Myocyte (in vitro differentiated cells): Measurements from ENCODE around the gene ALX4. TPM values are rescaled to one million over a fixed set of nuclear protein-coding genes. Genes with fewer than 3 reads are reported as not detected.
A peak's percentile ranks its signal among the peaks of the same experiment; 100 is the strongest.

Experiments
- DNase-seq: peaks from one replicate; pipeline ENCODE4 v3.0.0-alpha.2; 2012; ENCODE audit warnings: low read depth
- total RNA-seq: library from RNA; depleted of rRNA; stranded (reverse); fragments of >200 nt; gene quantifications from 2 replicates; pipeline ENCODE4 v1.2.3, GENCODE V29; 2014

Gene ALX4
- total RNA-seq, 1 donor from 2014 or later = not detected

GRCh38 chr11:44335919-44336318, 26.0 kb upstream of the ALX4 start:
- DNase-seq = no peak

- no peak for DNase-seq
Observed at GRCh38 chr11:44335052-44335760, 25.3 kb upstream of the ALX4 start.

GRCh38 chr11:44334356-44335004, 24.5 kb upstream of the ALX4 start:
- no peak for DNase-seq

- no peak for DNase-seq
Observed at GRCh38 chr11:44333271-44334218, 23.6 kb upstream of the ALX4 start.

- no peak for DNase-seq
Observed at GRCh38 chr11:44332665-44333064, 22.7 kb upstream of the ALX4 start.

- DNase-seq = no peak
Observed at GRCh38 chr11:44329472-44330230, 19.7 kb upstream of the ALX4 start.

- DNase-seq = no peak
Observed at GRCh38 chr11:44328138-44328660, 18.3 kb upstream of the ALX4 start.

- DNase-seq = no peak
Observed at GRCh38 chr11:44327730-44328129, 17.8 kb upstream of the ALX4 start.

- no peak for DNase-seq
Observed at GRCh38 chr11:44326615-44327475, 16.9 kb upstream of the ALX4 start.

- no peak for DNase-seq
Observed at GRCh38 chr11:44325698-44326097, 15.8 kb upstream of the ALX4 start.

GRCh38 chr11:44324749-44325525, 15.0 kb upstream of the ALX4 start:
- DNase-seq = no peak

- DNase-seq = no peak
Observed at GRCh38 chr11:44324222-44324621, 14.3 kb upstream of the ALX4 start.

- no peak for DNase-seq
Observed at GRCh38 chr11:44322243-44322642, 12.3 kb upstream of the ALX4 start.

GRCh38 chr11:44321059-44321458, 11.1 kb upstream of the ALX4 start:
- DNase-seq = no peak

GRCh38 chr11:44320289-44320973, 10.5 kb upstream of the ALX4 start:
- DNase-seq = no peak

GRCh38 chr11:44319552-44320288, 9.8 kb upstream of the ALX4 start:
- DNase-seq = peak; percentile 40

GRCh38 chr11:44319170-44319551, 9.2 kb upstream of the ALX4 start:
- peak; percentile 38 for DNase-seq

- DNase-seq = no peak
Observed at GRCh38 chr11:44318369-44318768, 8.4 kb upstream of the ALX4 start.
